GM23338 (cell line): ENCODE results near the gene CBARP. TPM values are rescaled to one million over a fixed set of nuclear protein-coding genes. Genes with fewer than 3 reads are reported as not detected.

Source experiments
- ATAC-seq: fragments of 200-7000 bp; cut with Tn5 transposase; 3 replicates; pipeline ENCODE4 v1.9.1; 2020
- DNase-seq: peaks from one replicate; pipeline ENCODE4 v3.0.0-alpha.2; 2015; ENCODE audit warnings: low spot score
- H2AFZ ChIP-seq: fragments of 200-600 bp; sonication (generic); 2 replicates; pipeline ENCODE4 v1.8.0; 2016; ENCODE audit warnings: antibody characterized with exemption, mild to moderate bottlenecking, moderate library complexity
- H3F3A ChIP-seq: fragments of 200-600 bp; sonication (generic); replicated peaks from 2 replicates; pipeline ENCODE4 v1.8.0; 2017; ENCODE audit warnings: antibody characterized with exemption, mixed run types, low read depth
- H3K27ac ChIP-seq: fragments of 200-600 bp; sonication (generic); 2 replicates; pipeline ENCODE4 v1.6.1; 2016; ENCODE audit warnings: low read depth
- H3K27me3 ChIP-seq: fragments of 200-600 bp; sonication (generic); 2 replicates; pipeline ENCODE4 v1.8.0; 2016; ENCODE audit warnings: mild to moderate bottlenecking, mixed run types, moderate library complexity; ENCODE audit not compliant: insufficient read depth
- H3K36me3 ChIP-seq: fragments of 200-600 bp; sonication (generic); 2 replicates; pipeline ENCODE4 v1.8.0; 2016; ENCODE audit warnings: mild to moderate bottlenecking; ENCODE audit not compliant: insufficient read depth
- H3K4me1 ChIP-seq: fragments of 200-600 bp; sonication (generic); 2 replicates; pipeline ENCODE4 v1.8.0; 2016; ENCODE audit warnings: mild to moderate bottlenecking, moderate library complexity; ENCODE audit not compliant: insufficient read depth
- H3K4me2 ChIP-seq: fragments of 200-600 bp; sonication (generic); 2 replicates; pipeline ENCODE4 v1.7.1; 2017; ENCODE audit warnings: mixed run types
- H3K4me3 ChIP-seq: fragments of 200-600 bp; sonication (generic); 2 replicates; pipeline ENCODE4 v1.6.1; 2016; ENCODE audit warnings: mixed run types
- H3K79me2 ChIP-seq: fragments of 200-600 bp; sonication (generic); replicated peaks from 2 replicates; pipeline ENCODE4 v1.8.0; 2017; ENCODE audit warnings: mild to moderate bottlenecking; ENCODE audit not compliant: insufficient read depth
- H3K9me2 ChIP-seq: fragments of 200-600 bp; sonication (generic); 2 replicates; pipeline ENCODE4 v1.8.0; 2017; ENCODE audit not compliant: insufficient read depth
- H4K20me1 ChIP-seq: fragments of 200-600 bp; sonication (generic); replicated peaks from 2 replicates; pipeline ENCODE4 v1.8.0; 2017; ENCODE audit warnings: mild to moderate bottlenecking; ENCODE audit not compliant: insufficient read depth
- H3K27ac Mint-ChIP-seq: 2 replicates; pipeline ENCODE4 v1.8.0; 2020; ENCODE audit warnings: inconsistent platforms, mild to moderate bottlenecking, moderate library complexity, mixed read lengths
- H3K27me3 Mint-ChIP-seq: 3 replicates; pipeline ENCODE4 v1.8.0; 2022; ENCODE audit warnings: low read depth, mild to moderate bottlenecking, moderate library complexity, mixed read lengths, inconsistent platforms; ENCODE audit not compliant: insufficient read depth, poor library complexity
- H3K36me3 Mint-ChIP-seq: 3 replicates; pipeline ENCODE4 v1.8.0; 2021; ENCODE audit warnings: low read depth, mild to moderate bottlenecking, inconsistent platforms, moderate library complexity, mixed read lengths
- H3K4me1 Mint-ChIP-seq: 3 replicates; pipeline ENCODE4 v1.8.0; 2020; ENCODE audit warnings: mild to moderate bottlenecking, inconsistent platforms, mixed read lengths
- H3K4me3 Mint-ChIP-seq: 3 replicates; pipeline ENCODE4 v1.8.0; 2021; ENCODE audit warnings: moderate library complexity, mild to moderate bottlenecking, inconsistent platforms, mixed read lengths
- H3K9me3 Mint-ChIP-seq: 3 replicates; pipeline ENCODE4 v1.8.0; 2020; ENCODE audit warnings: moderate library complexity, mild to moderate bottlenecking, inconsistent platforms, mixed read lengths
- EZH2 ChIP-seq: fragments of 200-600 bp; sonication (generic); IDR thresholded peaks from one replicate; pipeline ENCODE4 v1.8.0; 2017; ENCODE audit warnings: antibody characterized with exemption, mild to moderate bottlenecking, low read depth; ENCODE audit not compliant: unreplicated experiment
- JUNB ChIP-seq: IDR thresholded peaks from one replicate; pipeline ENCODE4 v1.6.1; 2016; ENCODE audit warnings: antibody characterized with exemption; ENCODE audit not compliant: unreplicated experiment
- NANOG ChIP-seq: IDR thresholded peaks from 2 replicates; pipeline ENCODE4 v1.6.1; 2016; ENCODE audit warnings: antibody characterized with exemption, borderline replicate concordance
- POLR2AphosphoS5 ChIP-seq: IDR thresholded peaks from 2 replicates; pipeline ENCODE4 v1.6.1; 2016; ENCODE audit warnings: antibody characterized with exemption, low read depth
- ZNF114 ChIP-seq: fragments of 250-450 bp; sonication (Bioruptor Pico); IDR thresholded peaks from 2 replicates; pipeline ENCODE4 v1.5.0; 2020; ENCODE audit warnings: mild to moderate bottlenecking, moderate library complexity
- polyA plus RNA-seq: library from polyadenylated mRNA; unstranded; fragments of >200 nt; fragmentation: Nextera tagmentation; extraction: Ambion mirVana; gene quantifications from 2 replicates; pipeline ENCODE4 v1.2.1, GENCODE V29; 2016
- total RNA-seq: library from RNA; depleted of rRNA; stranded (reverse); fragments of >200 nt; shearing (Covaris generic); gene quantifications from 2 replicates; pipeline ENCODE4 v1.2.3, GENCODE V29; 2014
- TF ChIP-seq, protein P1 (sequence below): IDR thresholded peaks from one replicate; pipeline ENCODE4 v1.6.1; 2018; ENCODE audit warnings: antibody characterized with exemption; ENCODE audit not compliant: unreplicated experiment
- TF ChIP-seq, protein P2 (sequence below): IDR thresholded peaks from 2 replicates; pipeline ENCODE4 v1.6.1; 2016; ENCODE audit warnings: antibody characterized with exemption
- TF ChIP-seq, protein P3 (sequence below), 2 experiments: fragments of 200-600 bp in 1 of 2; sonication (generic) in 1 of 2; conservative IDR thresholded peaks; 2 replicates each; pipeline versions ENCODE4 v1.5.1 to v1.6.1; 2016 to 2017; ENCODE audit warnings: antibody characterized with exemption in 2 of 2, low read depth in 2 of 2, mild to moderate bottlenecking in 2 of 2, moderate library complexity in 1 of 2

The CBARP gene
- total and polyA plus RNA-seq, 2 experiments from 2014 or later: 2.0 to 14.1 TPM

DNA sequence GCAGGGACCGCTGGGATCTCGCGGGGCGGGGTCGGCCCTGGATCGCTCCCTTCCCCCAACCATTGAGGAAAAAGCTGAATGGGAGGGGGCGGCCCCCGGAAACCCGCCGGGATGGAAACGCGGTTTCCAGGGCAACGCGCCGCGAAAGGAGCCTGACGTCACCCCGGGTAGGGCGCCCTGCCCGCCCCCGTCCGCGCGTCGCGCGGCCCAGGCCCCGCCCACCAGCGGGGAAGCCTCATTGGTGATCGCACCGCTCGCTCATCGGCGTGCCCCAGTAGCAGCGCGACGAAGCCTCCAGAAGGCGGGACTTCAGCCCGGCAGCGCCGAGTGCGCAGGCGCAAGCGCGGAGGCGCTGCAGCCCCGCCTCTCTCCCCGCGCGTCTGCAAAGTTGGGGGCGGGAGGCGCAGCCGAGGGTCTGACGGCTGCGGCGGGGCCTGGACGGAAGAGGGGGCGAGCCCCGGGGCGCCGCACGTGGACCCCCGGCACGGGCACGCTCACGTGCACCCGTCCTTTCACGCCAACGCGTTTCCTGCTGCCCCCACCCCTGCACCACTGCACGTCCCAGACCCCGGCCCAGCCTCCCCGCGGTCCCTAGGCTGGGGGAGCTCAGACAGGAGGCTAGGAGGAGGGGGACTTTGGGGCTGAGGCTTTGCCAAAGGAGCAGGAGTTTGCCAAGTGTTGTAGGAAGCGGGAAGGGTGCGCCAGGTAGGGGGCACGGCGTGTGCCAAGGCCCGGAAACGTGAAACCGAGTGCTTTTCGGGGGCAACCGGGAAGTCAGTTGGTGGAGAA is 23.1 kb upstream of the CBARP start (continued):
- TF ChIP-seq, protein P1, sequence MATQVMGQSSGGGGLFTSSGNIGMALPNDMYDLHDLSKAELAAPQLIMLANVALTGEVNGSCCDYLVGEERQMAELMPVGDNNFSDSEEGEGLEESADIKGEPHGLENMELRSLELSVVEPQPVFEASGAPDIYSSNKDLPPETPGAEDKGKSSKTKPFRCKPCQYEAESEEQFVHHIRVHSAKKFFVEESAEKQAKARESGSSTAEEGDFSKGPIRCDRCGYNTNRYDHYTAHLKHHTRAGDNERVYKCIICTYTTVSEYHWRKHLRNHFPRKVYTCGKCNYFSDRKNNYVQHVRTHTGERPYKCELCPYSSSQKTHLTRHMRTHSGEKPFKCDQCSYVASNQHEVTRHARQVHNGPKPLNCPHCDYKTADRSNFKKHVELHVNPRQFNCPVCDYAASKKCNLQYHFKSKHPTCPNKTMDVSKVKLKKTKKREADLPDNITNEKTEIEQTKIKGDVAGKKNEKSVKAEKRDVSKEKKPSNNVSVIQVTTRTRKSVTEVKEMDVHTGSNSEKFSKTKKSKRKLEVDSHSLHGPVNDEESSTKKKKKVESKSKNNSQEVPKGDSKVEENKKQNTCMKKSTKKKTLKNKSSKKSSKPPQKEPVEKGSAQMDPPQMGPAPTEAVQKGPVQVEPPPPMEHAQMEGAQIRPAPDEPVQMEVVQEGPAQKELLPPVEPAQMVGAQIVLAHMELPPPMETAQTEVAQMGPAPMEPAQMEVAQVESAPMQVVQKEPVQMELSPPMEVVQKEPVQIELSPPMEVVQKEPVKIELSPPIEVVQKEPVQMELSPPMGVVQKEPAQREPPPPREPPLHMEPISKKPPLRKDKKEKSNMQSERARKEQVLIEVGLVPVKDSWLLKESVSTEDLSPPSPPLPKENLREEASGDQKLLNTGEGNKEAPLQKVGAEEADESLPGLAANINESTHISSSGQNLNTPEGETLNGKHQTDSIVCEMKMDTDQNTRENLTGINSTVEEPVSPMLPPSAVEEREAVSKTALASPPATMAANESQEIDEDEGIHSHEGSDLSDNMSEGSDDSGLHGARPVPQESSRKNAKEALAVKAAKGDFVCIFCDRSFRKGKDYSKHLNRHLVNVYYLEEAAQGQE: no peak
- TF ChIP-seq NANOG (no peak), EZH2 (no peak), JUNB (no peak), POLR2AphosphoS5 (0 out of 2 replicates have a peak, but pooled peaks have one; percentile 44), ZNF114 (CRISPR knock-in tag) (no peak)
- TF ChIP-seq, protein P2, sequence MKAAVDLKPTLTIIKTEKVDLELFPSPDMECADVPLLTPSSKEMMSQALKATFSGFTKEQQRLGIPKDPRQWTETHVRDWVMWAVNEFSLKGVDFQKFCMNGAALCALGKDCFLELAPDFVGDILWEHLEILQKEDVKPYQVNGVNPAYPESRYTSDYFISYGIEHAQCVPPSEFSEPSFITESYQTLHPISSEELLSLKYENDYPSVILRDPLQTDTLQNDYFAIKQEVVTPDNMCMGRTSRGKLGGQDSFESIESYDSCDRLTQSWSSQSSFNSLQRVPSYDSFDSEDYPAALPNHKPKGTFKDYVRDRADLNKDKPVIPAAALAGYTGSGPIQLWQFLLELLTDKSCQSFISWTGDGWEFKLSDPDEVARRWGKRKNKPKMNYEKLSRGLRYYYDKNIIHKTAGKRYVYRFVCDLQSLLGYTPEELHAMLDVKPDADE: 0 out of 2 replicates have a peak, but pooled peaks have one; percentile 17

DNA sequence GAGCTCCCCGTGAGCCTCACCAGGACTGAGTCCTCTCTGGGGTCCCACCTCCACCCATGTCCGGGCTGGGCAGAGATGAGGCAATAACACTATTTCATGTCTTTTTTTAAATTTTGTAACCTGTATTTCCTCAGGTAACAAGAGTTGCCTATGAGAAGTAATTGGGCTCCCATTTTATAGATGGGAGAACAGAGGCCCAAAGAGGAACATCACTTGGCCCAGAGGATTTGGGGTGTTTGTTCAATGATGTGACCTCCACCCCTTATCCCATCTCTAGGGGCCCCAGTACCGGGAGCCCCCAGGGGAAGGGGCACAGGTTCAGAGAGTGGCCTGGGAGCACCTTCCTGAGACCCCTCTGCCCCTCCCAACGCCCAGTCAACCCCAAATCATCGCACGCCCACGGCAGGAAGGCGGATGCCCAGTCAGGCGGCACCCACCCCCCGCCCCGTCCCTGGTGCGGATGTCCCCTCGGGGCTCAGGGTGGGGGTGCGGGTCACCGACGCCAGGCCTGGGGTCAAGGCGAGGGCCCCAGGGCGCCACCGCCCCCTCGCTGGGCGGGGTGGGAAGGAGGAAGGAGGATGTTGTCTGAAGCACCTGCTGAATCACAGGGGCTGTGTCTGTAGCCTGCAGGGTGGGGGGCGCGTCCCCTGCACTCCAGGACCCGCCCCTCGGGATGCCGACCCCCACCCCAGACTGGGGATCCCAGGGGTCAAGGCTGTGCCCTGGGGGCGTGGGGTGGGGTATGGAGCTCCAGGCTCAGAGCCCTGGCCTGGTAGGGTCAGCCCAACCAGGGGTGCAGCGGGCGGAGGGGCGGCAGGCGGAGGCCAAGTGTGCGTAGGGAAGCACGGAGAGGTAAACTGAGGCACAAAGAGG is 22.3 kb upstream of the CBARP start:
- H3K4me3 Mint-ChIP-seq: peak overlapping the region; percentile 55

More for the DNA sequence above, 22.3 kb upstream of the CBARP start:
- ATAC-seq (peak; percentile 6), DNase-seq (no peak)
- Histone ChIP-seq H3F3A (peaks cover 75% of the 10 kb centered on the region), H4K20me1 (peaks cover 20% of the 10 kb centered on the region), H3K27me3 (no peaks in the 10 kb centered on the region), H3K36me3 (peaks cover 15% of the 10 kb centered on the region), H3K4me3 (peak overlapping the region; percentile 95), H3K9me2 (no peaks in the 10 kb centered on the region), H3K79me2 (peaks cover 19% of the 10 kb centered on the region), H3K4me2 (peak overlapping the region; percentile 82), H3K27ac (peak overlapping the region; percentile 94), H3K4me1 (peaks cover 58% of the 10 kb centered on the region), H2AFZ (0 out of 2 replicates have a peak overlapping the region, but pooled peaks have one; percentile 52)
- H3K27me3 Mint-ChIP-seq: peaks cover 35% of the 10 kb centered on the region
- TF ChIP-seq, protein P3, sequence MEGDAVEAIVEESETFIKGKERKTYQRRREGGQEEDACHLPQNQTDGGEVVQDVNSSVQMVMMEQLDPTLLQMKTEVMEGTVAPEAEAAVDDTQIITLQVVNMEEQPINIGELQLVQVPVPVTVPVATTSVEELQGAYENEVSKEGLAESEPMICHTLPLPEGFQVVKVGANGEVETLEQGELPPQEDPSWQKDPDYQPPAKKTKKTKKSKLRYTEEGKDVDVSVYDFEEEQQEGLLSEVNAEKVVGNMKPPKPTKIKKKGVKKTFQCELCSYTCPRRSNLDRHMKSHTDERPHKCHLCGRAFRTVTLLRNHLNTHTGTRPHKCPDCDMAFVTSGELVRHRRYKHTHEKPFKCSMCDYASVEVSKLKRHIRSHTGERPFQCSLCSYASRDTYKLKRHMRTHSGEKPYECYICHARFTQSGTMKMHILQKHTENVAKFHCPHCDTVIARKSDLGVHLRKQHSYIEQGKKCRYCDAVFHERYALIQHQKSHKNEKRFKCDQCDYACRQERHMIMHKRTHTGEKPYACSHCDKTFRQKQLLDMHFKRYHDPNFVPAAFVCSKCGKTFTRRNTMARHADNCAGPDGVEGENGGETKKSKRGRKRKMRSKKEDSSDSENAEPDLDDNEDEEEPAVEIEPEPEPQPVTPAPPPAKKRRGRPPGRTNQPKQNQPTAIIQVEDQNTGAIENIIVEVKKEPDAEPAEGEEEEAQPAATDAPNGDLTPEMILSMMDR (conservative IDR thresholded peaks at IDR 0.05; ENCODE audit: low read depth in 2 of 2): no peak
- TF ChIP-seq, protein P2: 0 out of 2 replicates have a peak, but pooled peaks have one; percentile 12
- H3K9me3 Mint-ChIP-seq: no peaks in the 10 kb centered on the region; the same call in 1 of the 3 replicates
- peak overlapping the region; percentile 91 for H3K27ac Mint-ChIP-seq
- peaks cover 59% of the 10 kb centered on the region for H3K4me1 Mint-ChIP-seq
- H3K36me3 Mint-ChIP-seq: peaks cover 47% of the 10 kb centered on the region
